ENCODE measurements around the gene BCAP31.
A peak's percentile ranks its signal among the peaks of the same experiment; 100 is the strongest.
"Not testable (repeated sequence)": the region's sequence is repeated elsewhere in the genome, so short reads cannot be mapped to it uniquely, and the experiment has no call there.

BCAP31 gene

GRCh38 chrX:153733651-153734240 is 9.6 kb upstream of the BCAP31 start:
- no peak for DNase-seq

GRCh38 chrX:153732401-153732800 is 8.2 kb upstream of the BCAP31 start:
- DNase-seq, result peak; percentile 36

- DNase-seq, result no peak
Measured at GRCh38 chrX:153731845-153732215, 7.6 kb upstream of the BCAP31 start.

GRCh38 chrX:153731117-153731844 is 7.1 kb upstream of the BCAP31 start:
- DNase-seq, result no peak

GRCh38 chrX:153730115-153730514 is 5.9 kb upstream of the BCAP31 start:
- DNase-seq, result not testable (repeated sequence)

- DNase-seq, result no peak
Measured at GRCh38 chrX:153728951-153729631, 4.9 kb upstream of the BCAP31 start.

GRCh38 chrX:153728095-153728494 is 3.9 kb upstream of the BCAP31 start:
- no peak for DNase-seq

- no peak for DNase-seq
Measured at GRCh38 chrX:153727123-153727931, 3.1 kb upstream of the BCAP31 start.

GRCh38 chrX:153726286-153727122 is 2.3 kb upstream of the BCAP31 start:
- DNase-seq, result peak; percentile 75

GRCh38 chrX:153725832-153726285 is 1.7 kb upstream of the BCAP31 start:
- DNase-seq, result no peak

GRCh38 chrX:153725039-153725831 is 1.0 kb upstream of the BCAP31 start:
- DNase-seq, result no peak

GRCh38 chrX:153723351-153724251 is 586 bp downstream of the BCAP31 start:
- DNase-seq, result no peak

GRCh38 chrX:153722704-153723350 is 1.4 kb downstream of the BCAP31 start:
- no peak for DNase-seq

- DNase-seq, result no peak
Measured at GRCh38 chrX:153719701-153720100, 4.5 kb downstream of the BCAP31 start.

- DNase-seq, result no peak
Measured at GRCh38 chrX:153719238-153719637, 4.9 kb downstream of the BCAP31 start.

- DNase-seq, result no peak
Measured at GRCh38 chrX:153717445-153717844, 6.7 kb downstream of the BCAP31 start.

GRCh38 chrX:153714256-153714655 is 9.9 kb downstream of the BCAP31 start:
- DNase-seq, result no peak

GRCh38 chrX:153709726-153710674 is 14.2 kb downstream of the BCAP31 start:
- DNase-seq, result no peak

GRCh38 chrX:153708415-153708814 is 15.8 kb downstream of the BCAP31 start:
- DNase-seq, result peak; percentile 50

Measured in CD4-positive, alpha-beta T cell treated with Interleukin-15 for 1 hour (primary cell).